Sciatic nerve (tissue), 2 donors: Measurements from ENCODE around the gene FYTTD1. TPM values are rescaled to one million over a fixed set of nuclear protein-coding genes. Genes with fewer than 3 reads are reported as not detected.

ENCODE experiments used
- ATAC-seq: fragments of 200-7000 bp; cut with Tn5 transposase; one replicate; pipeline ENCODE4 v1.9.1; 2020; ENCODE audit warnings: mild to moderate bottlenecking, moderate library complexity
- DNase-seq: peaks from one replicate; pipeline ENCODE4 v3.0.0-alpha.2; 2020; ENCODE audit warnings: low spot score
- intact Hi-C: fragments of 100-400 bp; cut with DNase I; formaldehyde crosslinking; loops from one replicate; pipeline ENCODE4 v1.14.2; 2022
- total RNA-seq: library from RNA; stranded (reverse); fragmentation: NEBNext Ultra II Directional; extraction: Animal tissue kit (Norgen Biotek cat#: 25700); gene quantifications from one replicate; pipeline ENCODE4 v1.2.1, GENCODE V29; 2021
- donor health status: DM: no; HTN: no; CAD: no.
- donor health status: DM: no; HTN: no; CAD: no.

FYTTD1 gene
- total RNA-seq, 1 donor from 2014 or later: 66.8 TPM

DNA sequence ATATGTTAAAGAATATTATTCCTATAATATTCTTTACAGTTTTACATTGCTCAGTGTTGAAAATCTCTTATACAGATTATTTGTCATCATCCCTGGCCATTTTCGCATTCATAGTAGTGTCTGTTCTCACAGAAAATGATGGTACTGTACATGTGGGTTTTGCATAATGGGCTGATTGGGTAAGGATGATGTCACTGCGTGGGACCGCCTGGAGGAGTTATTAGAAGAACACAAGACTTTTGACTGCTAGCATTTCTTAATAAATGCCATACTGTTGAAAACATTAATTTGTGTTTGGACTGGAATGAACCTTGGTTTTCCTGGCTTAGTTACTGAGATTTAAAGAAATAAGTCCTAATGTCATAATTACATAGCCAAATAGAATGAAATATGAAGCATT lies 61.7 kb downstream of the FYTTD1 start:
- peak; percentile 72 for DNase-seq
- ATAC-seq: peak; percentile 95
- intact Hi-C loops: no loop called here

DNA sequence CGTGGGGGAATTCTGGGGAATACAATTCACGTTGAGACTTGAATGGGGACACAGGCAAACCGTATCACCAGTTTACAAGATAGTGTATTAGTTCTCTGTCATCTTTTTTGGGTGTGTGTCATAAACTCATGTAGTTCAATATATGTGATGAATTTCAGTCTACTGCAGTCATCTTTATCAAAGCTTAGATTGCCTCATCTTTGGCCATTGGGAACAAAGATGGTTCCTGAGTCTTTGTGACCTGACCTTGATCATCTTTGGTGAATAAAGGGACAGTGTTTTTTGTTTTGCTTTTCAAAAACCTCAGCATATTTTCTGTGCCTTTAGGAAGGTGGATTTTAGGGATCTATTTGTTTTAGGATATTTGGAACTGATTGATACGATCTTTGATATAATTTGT lies 64.7 kb downstream of the FYTTD1 start:
- no peak for ATAC-seq
- intact Hi-C loops: no loop called here
- no peak for DNase-seq

DNA sequence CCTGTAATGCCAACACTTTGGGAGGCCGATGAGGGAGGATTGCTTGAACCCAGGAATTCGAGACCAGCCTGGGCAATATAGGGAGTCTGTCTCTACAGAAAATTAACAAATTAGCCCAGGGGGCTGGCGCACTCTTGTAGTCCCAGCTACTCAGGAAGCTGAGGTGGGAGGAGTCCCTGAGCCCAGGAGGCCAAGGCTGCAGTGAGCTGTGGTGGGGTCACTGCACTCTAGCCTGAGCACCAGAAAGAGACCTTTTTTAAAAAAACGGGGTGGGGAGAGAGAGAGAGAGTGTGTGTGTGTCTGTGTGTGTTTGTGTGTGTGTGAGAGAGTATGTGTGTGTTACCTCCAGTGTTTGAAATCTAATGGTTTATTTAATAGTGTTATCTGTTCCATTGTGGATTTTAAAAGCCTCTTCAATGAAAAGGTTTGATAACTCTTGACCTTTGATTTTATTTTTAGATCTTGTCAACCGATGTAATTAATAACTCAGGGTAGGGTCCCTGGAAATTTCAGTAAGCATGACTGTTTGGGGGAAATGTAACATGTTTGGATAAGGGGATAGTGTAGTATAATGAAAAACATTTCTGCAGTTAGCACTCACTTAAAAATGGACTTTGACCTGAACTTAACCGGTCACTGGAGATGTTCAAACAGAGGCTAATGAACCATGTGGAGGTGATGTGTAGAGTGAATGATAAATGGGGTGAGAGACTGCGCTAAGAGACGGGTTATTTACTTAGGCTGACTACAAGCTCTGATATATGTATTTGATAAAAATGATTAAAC lies 71.1 kb downstream of the FYTTD1 start:
- intact Hi-C loops: no loop called here
- ATAC-seq (no peak), DNase-seq (no peak)

DNA sequence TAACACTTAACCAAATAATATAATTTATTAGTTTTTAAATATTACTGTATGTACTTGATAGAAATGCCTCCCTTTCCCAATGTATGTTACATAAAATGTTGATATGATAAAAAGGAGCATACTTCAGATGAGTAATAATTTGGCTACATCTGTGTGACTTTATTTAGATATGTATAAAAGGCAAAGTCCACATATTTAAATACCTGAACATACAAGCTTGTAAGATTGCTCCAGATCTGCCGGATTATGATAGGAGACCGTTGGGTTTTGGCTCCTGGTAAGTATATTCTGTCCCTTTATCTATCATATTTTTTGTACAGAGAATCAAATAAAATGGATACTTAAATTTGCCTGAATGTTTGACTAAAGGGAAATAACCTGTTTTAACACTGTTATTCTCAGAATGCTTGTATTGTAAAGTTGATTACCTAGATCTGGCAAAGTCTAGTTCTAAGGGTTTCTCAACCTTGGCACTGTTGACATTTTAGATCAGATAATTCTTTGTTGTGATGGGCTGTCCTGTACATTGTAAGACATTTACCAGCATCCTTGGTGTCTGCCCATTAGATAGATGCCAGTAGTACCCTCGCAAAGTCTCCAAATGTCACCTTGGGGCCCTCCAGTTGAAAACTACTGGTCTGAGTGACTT lies 79.8 kb downstream of the FYTTD1 start:
- ATAC-seq (no peak), DNase-seq (no peak)
- intact Hi-C loops: no loop called here

DNA sequence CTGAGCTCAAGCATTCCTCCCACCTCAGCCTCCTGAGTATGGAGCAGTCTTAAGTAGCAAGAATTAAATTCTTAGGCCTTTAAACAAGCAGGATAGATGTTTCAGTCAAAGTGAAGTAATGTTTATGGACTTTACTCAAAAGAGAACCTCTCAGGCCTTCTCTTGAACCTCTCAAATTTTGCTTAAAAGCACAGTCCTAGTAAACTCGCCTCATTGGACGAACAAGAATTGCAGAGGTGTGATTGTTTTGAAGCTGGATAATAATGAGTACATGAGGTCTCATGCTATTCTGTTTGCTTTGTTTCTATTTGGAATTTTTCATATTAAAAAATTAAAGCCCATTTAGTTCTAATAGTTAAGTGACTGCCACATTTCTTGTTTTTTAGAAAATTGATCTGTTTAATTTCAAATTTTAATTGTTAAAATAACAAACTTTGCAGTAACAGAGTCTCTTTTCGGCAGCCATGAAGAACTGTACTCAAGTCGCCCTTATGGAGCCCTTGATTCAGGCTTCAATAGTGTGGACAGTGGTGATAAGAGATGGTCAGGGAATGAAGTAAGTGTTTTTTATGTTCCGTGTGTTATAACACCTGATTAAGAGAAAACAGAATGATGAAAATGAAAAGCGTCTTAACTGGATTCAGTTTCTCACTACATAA lies 80.8 kb downstream of the FYTTD1 start:
- ATAC-seq (no peak), DNase-seq (no peak)
- intact Hi-C loops: no loop called here

DNA sequence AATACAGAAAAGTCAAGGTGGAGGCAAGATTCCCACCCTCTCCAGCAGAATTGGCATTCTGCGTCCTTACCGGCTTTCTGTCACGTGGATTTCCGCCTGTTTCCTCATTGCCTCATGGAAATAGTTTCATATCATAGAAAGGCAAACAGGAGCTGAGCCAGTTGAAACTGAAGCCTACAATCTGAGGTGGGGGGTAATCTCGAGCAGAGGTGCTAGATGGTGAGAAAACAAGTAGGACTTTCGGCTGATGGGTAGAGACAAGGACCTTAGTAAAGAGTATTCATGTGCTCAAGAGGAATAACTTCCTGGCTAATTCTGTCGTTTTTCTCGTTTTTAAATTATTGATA lies 81.3 kb downstream of the FYTTD1 start:
- no peak for ATAC-seq
- DNase-seq: no peak
- intact Hi-C loops: no loop called here

DNA sequence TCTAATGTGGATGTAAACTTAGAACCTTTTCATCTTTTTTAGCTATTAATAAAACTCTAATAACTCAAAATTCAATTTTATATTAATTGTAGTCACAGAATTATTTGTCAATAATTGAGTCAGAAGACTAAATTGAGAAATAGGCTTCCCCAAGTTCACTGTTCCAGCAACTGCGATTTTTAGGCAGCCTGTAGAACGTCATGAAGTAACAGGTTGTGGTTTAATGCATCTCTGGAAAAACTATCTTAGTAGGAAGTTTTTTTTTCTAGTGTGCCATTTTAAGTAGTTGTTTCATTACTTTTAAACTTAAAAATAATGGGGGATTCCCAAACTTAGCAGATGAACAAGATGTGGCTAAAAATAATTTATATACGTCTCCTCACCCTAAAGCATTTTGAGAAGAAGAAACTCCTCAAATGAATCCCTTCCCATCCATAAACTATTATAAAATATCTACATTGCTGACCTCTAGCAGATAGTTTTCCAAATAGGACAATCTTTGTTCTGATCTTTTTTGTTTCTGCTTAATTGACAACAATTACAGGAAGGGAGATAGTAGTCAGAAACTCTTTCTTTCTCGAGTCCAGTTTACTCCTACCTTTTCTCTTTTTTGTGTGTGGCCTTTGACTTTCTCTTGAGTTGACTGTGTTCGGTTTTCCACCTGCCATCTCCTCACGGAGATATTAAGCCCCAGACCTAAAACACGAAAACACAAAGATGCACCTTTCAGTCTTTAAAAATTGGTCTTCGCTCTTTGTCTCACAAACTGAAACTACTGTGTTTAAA lies 84.4 kb downstream of the FYTTD1 start:
- ATAC-seq (no peak), DNase-seq (no peak)
- intact Hi-C loops: no loop called here

DNA sequence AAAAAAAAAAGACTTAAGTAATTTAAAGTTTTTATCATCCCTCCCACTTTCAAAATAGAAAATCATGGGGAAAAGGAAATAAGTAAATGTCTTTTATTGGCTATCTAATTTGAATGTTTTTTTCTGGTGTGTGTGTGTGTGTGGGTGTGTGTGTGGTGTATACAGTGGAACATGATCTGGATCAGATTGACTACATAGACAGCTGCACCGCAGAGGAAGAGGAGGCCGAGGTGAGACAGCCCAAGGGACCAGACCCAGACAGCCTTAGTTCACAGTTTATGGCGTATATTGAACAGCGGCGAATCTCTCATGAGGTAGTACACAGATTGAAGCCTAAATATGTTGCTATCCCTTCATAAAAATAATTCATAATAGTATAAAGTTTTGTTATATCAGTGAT lies 85.8 kb downstream of the FYTTD1 start:
- intact Hi-C loops: no loop called here
- ATAC-seq (no peak), DNase-seq (no peak)

DNA sequence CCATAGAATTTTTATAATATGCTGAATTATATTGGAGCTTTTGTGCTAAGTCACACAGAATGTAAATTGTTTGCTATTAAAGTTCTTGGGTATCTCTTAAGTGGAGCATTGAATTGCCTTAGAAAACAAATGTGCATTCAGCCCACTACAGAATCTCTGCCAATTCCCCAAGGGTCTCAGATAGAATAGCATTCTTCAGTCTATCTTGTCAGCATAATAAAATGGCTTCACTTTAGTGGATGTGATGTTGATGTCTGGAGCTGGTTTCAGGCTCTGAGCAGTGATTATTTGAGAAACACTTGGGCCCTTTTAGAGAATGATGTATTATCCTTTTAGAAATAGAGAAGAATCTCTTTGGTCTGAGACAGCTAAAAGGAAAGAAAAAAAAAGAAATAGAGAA lies 86.6 kb downstream of the FYTTD1 start:
- ATAC-seq (no peak), DNase-seq (no peak)
- intact Hi-C loops: no loop called here

Other genes starting within 250 kb of the FYTTD1 start
- 9.7 TPM for gene BDH1, start 193.9 kb upstream of the FYTTD1 start, total RNA-seq
- 47.9 TPM for gene RUBCN, start 13.0 kb upstream of the FYTTD1 start, total RNA-seq
- 89.7 TPM for gene LRCH3, start 41.4 kb downstream of the FYTTD1 start, total RNA-seq
- gene RPL35A, start 200.3 kb downstream of the FYTTD1 start, total RNA-seq: 724 TPM
- gene LMLN, start 210.3 kb downstream of the FYTTD1 start, total RNA-seq: 12.2 TPM